Measurements from ENCODE around the gene STX16.
"Not testable (repeated sequence)": the region's sequence is repeated elsewhere in the genome, so short reads cannot be mapped to it uniquely, and the experiment has no call there.

Gene STX16

GRCh38 chr20:58722877-58723627, 72.0 kb downstream of the STX16 start:
- DNase-seq (ENCODE audit: low spot score), result no peak

GRCh38 chr20:58723628-58723984, 72.5 kb downstream of the STX16 start:
- DNase-seq (ENCODE audit: low spot score), result no peak

GRCh38 chr20:58726156-58726555, 75.1 kb downstream of the STX16 start:
- not testable (repeated sequence) for DNase-seq (ENCODE audit: low spot score)

All from hematopoietic multipotent progenitor cell treated with erythropoietin and hydrocortisone succinate and interleukin-3 and kit ligand, for 15 days (in vitro differentiated cells).